GM13977 (cell line): ENCODE measurements around the gene OR51M1.

Source experiments
- DNase-seq: peaks from one replicate; pipeline ENCODE4 v3.0.0; 2012; ENCODE audit warnings: low spot score
- in situ Hi-C: fragments of 300-500 bp; cut with MboI; formaldehyde crosslinking; loops from one replicate; pipeline ENCODE4 v1.12.0; 2022; ENCODE audit warnings: low sequenced_read_pairs, low pct_unique_long_range_greater_than_20kb, mixed read lengths, inconsistent platforms; ENCODE audit not compliant: unreplicated experiment
- TF ChIP-seq, protein P1 (sequence below): IDR thresholded peaks from 2 replicates; pipeline ENCODE4 v1.5.1; 2012; ENCODE audit warnings: mild to moderate bottlenecking, control low read depth; ENCODE audit not compliant: insufficient read depth; ENCODE audit errors: extremely low read depth, missing control alignments

OR51M1 gene

DNA sequence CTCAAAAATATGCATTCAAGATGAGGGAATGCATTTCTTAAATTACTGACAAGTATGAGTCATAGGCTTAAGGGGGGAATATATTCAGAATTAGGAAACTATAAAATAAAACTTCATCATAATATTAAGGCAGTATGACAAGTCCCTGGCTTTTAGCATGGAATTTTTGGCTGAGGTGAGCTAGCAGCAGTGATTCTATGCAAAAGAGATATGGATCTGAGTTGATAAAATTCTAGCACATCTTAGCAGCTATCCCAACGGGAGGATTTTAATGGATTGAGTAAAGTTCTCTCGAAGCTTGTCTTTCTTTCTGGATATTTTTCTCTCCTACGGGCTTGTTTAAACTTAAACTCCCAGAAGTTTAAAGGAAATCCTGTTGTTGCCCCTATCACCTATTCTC lies 39.5 kb downstream of the OR51M1 start:
- DNase-seq = no peak
- TF ChIP-seq, protein P1, sequence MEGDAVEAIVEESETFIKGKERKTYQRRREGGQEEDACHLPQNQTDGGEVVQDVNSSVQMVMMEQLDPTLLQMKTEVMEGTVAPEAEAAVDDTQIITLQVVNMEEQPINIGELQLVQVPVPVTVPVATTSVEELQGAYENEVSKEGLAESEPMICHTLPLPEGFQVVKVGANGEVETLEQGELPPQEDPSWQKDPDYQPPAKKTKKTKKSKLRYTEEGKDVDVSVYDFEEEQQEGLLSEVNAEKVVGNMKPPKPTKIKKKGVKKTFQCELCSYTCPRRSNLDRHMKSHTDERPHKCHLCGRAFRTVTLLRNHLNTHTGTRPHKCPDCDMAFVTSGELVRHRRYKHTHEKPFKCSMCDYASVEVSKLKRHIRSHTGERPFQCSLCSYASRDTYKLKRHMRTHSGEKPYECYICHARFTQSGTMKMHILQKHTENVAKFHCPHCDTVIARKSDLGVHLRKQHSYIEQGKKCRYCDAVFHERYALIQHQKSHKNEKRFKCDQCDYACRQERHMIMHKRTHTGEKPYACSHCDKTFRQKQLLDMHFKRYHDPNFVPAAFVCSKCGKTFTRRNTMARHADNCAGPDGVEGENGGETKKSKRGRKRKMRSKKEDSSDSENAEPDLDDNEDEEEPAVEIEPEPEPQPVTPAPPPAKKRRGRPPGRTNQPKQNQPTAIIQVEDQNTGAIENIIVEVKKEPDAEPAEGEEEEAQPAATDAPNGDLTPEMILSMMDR = no peak
- in situ Hi-C loops = no loop called here

GRCh38 chr11:5441414-5441813 lies 57.8 kb downstream of the OR51M1 start, which contains the start of gene OR51I1:
Gene OR51I1 (minus strand): TSS chr11:5441514. CDS start chr11:5441514, 0 bp downstream.
- DNase-seq = no peak
- in situ Hi-C loops = no loop called here
- TF ChIP-seq, protein P1 = no peak
